Fibroblast of skin of left biceps (primary cell): Measurements from ENCODE around the gene NEGR1.

Experiments used
- DNase-seq, 2 experiments: peaks; one replicate each; pipeline ENCODE4 v3.0.0-alpha.2; 2013; ENCODE audit warnings: low read depth in 2 of 2

Gene NEGR1

DNA sequence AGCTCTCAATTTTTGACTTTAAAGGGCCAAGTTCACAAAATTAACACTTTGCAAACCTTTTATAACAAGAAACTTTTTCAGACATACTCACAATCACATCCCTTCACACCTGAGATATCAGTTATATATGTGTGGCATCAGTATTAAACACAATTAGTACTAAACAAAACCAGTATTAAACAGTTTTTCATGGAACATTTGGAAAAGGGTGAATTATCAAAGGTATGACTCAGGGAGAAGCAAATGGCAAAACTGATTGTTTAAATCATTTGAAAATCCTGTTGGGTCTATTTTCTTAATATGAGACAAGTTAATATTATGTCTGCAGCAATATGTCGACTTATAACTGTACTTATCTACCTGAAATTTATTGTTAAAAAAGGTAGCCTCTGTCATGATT is 587.3 kb downstream of the NEGR1 start:
- no peak for DNase-seq

DNA sequence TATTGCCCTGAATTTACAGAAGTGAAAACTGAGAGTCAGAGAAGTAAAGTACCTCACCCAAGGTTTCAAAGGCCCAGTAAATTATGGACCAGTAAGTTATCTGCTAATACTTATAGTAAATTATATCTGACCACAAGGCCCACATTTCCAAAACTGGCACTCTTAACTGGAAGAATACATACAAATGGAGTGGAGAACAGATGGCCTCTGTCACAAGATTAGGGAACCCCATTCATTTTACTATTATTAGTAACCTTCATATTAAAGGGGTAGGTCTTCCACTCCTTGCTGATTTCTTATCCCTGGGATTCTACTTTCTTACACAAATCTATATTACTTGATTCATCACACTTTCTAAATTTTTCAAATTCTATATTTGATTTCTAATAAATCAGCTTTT is 588.8 kb downstream of the NEGR1 start:
- no peak for DNase-seq

DNA sequence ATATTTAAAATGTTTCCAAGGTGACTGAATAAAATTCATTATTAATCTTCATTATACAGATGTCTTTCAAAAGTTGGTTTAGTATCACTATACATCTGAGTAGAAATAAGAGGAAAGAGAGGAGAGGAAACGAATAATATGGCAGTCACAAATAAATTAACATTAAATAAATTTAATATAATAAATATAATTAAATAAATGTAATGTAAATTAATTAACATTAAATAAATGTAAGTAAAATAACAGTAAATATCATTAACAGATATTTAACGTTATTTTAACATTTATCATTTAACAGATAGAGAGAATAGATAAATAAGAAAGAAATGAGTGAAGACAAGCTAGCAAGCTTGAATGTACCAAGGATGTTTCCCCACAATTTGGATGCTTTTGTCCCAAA is 592.7 kb downstream of the NEGR1 start:
- no peak for DNase-seq

DNA sequence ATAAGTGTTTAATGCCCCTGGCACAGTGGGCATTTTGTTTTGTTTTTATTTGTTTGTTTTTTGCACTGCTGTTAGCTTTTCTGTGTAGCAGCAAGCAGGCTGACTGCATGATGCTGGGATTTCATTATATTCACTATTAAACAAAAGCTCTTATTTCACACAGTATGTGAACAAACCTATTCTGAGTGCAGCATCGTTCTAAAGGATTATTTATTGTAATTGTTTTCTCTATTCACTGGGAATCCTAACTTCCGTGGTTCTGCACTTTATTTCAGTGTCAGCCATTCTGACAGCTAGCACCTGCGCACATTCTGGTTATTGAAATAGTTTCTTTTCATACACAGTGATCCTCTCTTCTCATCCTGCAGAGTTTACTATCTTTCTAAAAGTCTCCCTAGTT is 595.0 kb downstream of the NEGR1 start:
- no peak for DNase-seq

DNA sequence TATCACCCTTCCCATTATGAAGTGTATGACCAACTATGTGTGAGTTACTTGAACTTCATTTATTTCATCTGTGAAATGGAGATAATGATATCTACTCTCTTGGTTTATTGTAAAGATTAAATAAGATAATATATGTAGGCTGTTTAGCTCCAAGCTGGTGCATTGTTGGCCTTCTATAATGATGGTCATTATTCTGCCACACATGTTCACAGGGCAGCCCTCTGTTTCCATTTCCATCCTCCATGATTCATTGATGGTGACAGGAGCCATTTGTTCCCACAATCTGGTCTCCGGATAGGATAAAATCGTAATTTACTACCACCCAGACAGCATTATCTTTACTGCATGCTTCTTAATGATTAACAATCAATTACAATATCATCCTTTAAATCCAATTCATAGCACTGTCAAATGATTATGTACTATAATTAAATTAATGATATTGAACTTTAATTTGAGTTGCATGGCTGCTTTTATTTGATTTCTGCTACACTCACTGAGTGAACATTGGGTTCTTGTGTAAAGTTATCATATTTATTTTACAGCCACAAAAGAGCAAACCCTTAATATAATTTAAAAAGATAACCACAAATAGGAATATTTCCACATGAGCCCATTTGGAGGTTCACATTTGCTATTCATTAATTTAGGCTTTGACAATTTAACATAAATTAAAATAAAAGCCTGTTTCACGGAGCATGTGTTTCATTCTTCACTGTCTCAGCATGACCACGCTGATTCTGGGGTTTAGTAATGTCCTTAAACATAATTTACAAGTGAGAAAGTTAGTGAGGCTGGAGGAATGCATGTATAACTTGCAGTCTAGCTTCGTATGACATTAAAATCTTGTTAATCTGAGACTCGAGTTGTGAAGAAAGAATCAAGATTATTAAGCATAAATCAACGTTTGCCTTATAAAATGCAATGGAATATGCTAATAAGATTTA is 605.1 kb downstream of the NEGR1 start:
- DNase-seq, result no peak

DNA sequence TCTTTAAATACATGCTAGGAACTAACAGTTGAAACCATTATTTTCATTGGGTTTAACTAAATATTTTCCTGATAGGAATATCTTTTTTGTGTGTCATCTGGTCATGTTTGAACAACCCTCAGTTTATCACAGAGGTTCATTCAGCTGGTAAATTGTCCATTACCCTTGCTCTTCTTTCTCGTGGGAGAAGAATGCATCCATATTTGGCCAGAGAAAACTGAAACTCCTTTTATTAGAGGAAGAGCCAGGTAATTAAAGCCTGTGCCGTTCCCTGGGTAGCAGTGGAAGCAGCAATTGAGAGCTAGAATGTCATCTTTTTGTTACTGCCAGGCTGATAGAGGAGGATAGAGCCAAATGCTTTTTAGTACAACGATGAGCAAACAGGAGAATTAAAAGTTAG is 614.3 kb downstream of the NEGR1 start:
- DNase-seq, result no peak

DNA sequence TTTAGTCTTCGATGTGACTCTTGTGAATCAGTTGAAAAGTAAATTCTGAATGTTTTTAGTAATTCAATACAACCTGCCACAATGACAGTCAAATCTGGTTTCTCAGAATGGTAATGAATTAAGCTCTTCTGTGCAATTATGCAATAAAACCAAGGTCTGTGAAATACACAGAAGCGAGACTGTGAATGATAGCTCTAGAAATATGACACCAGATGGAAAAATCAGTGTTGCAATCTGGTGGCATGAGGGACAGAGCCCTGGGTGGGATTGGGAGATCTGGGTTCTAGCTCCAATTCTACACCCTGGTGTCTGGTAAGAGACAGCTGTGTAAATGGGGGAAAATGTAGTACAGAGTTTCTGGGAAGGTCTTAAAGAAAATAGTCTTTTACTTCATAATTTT is 615.1 kb downstream of the NEGR1 start:
- DNase-seq, result no peak

DNA sequence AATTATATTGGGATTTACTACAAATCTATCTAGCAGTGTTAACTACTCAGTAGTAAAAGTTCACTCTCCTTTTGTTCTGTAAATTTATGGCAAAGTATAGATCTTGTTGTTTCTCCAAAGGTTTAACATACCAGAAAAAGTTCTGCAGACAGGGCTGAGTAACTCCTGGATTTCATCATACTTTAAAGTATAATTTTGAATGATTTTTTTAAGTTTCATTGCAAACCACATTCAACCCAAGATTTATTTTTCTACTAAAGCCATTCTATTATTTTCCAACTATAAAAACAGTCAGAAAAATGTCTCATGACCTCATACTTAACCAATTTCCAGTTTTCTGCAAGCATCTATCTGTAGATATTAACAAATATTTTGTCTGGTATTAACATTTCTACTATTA is 615.7 kb downstream of the NEGR1 start:
- no peak for DNase-seq

DNA sequence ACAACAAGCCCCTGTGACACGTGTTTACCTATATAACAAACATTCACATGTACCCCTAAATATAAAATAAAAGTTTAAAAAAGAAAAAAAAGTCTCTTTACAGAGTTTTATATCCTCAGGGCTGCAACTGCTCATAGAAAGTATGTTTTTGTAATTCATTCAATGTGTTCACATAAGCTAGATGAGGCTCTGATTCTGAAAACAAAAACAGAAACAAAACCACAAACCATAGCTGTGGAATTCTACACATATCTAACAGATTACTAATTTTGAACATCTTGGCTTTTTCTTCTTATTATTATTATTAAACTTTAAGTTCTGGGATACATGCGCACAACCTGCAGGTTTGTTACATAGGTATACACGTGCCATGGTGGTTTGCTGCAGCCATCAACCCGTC is 621.9 kb downstream of the NEGR1 start:
- DNase-seq, result peak; percentile 74 to 79

DNA sequence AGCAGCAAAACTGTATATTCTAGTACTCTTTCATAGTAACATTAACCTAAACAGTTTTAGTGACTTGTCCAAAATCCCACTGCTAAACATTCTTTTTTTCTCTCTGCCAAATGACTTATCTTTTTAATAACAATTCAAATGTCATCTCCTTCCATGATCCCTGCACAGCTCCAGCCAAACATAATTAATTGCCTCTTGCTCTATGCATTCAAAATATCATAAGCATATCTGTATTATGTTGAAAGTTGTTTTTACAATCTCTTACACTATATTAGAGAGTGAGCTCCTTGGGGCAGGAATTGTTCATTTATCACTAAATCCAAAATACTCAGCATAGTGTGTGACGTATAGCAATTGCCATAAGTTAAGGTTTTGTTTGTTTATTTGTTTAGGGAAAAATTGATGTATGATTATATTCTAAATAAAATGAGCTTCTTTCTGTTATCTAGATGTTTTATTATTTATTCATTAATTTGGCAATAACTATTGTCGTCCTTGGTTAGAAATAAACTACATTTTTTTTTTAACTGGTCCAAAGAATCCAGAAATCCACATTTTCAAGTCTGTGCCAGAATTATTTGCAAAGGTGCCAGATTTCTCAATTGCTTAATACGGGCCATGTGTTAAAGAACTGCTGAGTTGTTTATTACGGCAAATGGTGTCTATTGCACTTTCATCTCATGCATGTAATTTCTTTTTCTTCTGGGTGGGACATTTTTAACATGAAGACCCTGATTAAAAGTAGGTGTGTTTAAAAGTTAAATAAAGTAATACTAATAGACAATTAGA is 624.3 kb downstream of the NEGR1 start:
- peak; percentile 81 to 82 for DNase-seq

DNA sequence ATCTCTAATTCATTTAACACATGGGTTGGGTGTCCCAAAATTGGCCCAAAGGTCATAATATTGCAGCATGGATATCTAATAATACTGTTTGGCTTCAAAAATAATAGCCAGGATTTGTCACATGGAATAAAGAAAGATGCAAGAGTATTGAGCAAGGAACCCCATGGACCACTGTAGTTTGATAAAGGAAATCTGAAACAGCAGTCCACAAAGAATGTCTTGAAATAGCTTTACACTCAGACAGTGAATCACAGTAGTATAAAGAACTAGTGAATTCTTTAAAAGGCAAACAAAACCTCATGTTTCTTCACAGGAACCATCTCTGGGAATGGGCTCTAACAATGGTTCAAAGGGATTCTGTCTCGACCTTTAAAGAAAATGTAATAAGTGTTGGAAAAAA is 625.4 kb downstream of the NEGR1 start:
- no peak for DNase-seq

DNA sequence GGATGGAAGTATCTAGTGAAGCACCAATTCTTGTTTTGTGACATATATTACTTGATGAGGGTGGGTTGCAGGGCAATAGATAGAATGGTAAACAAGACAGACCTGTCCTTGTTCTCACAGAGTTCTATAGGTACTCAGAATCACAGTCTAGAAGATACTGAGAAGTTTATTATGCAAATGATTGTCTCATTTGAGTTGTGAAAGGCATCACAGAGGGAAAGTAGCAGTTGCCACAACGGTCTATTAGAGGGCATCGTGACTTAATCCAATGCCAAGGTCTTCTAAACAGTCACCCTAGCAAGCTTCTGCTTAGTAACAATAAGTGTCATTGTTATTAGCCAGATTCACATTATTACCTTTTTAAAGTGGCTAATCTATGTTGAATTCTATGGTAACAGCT is 626.7 kb downstream of the NEGR1 start:
- DNase-seq, result no peak

DNA sequence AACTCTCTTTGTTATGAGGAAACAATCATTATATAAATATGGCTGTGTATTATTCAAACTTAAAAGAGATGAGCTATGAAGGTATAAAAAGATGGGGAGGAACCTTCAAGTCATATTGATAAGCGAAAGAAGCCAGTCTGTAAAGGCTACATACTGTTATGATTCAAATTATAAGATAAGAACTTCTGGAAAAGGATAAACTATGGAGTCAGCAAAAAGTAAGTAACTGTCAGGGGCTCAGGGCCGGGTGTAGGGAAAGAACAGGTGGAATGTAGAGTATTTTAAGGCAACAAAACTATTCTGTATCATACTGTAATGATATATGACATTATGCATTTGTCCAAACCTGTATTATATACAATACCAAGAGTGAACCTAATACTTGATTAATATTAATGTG is 628.4 kb downstream of the NEGR1 start:
- no peak for DNase-seq

DNA sequence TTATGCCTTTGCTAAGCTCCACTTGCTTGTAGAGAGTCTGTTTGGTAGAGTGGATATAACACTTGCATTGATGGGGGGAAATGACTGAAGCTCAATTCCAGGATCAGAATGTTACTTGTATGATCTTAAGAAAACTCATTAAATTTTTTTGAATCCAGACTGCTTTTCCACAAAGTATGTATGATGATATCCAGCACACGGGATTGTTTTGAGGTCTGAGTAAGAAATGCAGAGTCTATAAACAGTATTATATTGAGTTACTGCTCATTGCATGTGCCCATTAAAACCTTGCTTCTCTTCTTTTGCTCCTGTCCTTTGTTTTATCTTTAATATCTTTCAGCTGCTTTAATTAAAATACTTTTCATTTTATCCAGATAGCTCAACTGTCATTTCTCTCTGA is 631.1 kb downstream of the NEGR1 start:
- no peak for DNase-seq

DNA sequence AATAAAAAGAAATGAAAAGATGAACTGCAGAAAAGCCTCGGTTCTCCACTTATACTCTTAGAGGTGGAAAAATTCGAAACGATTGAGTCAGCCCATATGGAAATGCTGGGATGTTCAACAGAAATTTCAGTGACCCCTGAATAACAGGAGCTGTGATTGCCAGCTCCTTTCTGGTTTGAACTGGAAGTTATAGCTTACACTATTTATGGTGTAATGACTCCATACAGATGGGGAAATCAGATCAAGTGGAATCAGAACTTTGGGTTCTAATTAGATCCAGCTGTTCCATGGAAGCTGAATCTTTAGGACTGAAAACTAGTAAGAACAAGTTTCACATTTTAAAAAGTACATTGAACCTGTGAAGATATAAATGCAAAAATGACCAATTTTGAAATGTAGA is 632.2 kb downstream of the NEGR1 start:
- peak; percentile 81 to 84 for DNase-seq

DNA sequence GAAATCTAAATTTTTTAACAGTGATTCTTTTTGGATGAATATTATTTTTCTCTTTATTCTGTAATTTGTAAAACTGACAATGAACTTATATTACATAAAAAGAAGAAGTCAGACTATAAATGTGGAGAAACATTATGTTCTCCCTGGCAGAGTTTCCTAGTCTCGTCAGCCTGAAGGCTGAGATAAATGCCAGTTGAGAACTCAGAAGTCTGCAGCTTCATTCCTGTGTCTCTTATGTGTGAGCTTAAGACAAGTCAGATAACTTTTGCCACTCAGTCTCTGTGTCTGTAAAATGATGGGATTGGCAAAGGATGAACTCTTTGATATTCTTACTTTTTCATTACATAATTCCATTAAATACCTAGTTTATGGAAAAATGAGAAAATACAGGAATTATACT is 632.7 kb downstream of the NEGR1 start:
- DNase-seq, result no peak

DNA sequence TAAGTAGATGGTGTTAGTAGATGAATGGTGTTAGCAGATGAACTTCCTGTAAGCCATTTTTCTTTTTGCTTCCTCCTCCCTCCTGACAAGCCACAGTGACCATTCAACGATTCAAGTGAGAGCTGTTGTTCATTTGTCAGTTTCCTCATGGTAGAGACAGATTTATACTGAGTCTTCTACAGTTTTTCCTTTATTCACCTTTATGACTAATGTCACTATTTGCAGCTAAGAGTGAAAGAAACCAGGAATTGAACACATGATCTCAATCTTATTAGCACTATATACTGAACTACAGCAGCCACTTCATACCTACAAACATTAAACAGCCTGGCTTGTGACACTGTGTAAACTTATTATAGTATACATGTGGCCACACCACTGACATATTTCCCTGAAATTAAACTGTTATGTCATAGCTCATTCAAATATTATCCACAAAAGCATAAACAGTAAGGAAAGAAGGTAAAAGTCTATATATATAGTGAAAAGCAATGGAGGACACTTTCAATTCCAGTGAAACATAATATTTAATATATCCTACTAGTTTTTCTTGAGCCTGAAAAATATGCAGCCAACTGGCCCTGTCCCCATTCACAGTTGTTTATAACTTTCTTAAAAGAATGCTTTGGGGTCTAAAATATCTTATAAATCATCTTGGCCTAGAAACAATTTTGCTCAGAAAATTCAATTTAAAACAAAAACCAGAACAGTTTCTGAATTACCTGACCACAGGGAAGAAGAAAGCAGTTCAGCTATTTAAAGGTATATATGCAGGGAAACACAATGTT is 634.6 kb downstream of the NEGR1 start:
- DNase-seq, result no peak

DNA sequence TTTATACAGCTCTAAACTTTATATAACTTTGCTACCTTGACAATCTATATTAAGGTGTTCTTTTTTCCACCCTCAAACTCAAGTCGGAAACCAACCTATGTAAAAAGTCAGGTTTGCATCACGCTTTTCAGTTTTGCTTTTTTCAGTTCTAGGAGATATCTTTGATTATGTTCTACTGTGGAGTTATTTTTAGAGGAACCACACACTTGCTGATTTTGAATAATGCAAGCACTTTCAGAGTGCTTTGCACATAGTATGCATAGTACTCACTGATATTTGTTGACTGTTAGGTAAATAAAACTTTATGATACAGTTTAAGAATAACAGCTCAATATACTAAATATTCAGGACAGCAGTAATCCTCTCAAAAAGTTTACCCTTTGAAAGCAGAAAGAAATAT is 637.3 kb downstream of the NEGR1 start:
- DNase-seq, result no peak

DNA sequence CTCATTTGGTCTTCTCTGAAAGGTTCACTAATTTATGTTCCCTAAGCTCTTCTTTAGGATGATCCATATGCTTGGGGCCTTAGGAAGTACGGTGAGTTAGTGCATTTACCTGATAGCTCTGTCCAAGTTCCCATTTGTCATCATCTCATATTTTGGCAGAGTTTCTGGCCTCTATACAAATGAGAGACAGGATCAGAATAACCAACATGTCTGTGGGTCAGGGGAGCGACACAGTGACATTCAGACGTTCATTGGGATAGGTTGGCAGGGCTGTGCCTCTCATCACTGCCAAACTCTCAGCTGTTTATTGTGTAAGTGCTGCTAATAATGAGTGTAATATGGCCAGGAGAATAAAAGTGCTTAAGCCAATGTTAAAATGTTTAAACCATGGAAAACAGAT is 640.4 kb downstream of the NEGR1 start:
- DNase-seq, result no peak

DNA sequence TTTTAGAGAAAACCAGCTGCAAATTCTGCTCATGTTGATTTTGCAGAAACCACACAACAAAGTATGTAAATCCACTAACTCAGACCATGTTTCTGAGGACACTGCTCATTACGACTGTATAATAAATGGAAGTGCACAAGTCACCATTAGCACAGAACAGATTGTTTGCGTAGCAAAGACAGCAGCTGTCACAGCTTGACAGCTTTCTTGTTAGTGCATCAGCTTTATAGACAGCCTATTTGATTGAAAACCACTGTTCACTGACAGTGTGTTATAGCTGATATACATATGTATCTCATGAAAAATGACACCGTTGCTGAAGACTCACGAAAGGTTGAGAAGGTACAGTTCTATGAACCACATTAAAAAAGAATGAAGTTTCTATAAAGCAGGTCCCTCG is 641.3 kb downstream of the NEGR1 start:
- no peak for DNase-seq

DNA sequence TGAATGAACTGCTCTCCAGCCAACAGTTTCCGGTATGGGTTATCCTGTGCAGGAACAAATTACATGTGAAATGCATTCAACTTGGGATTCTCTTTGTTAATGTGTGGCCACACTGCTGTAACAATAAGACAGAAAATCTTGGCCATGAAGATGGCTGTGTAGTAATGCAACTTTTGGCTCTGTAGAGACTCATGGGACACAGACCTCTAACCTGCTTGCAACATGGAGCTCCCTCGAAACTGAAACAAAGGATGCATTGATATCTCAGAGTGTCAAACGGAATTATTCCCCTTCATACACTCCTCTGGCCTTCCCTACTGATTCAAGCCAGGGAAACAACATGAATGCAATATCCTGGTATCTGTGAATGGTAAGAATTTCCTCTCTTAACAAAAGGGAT is 642.2 kb downstream of the NEGR1 start:
- no peak for DNase-seq

DNA sequence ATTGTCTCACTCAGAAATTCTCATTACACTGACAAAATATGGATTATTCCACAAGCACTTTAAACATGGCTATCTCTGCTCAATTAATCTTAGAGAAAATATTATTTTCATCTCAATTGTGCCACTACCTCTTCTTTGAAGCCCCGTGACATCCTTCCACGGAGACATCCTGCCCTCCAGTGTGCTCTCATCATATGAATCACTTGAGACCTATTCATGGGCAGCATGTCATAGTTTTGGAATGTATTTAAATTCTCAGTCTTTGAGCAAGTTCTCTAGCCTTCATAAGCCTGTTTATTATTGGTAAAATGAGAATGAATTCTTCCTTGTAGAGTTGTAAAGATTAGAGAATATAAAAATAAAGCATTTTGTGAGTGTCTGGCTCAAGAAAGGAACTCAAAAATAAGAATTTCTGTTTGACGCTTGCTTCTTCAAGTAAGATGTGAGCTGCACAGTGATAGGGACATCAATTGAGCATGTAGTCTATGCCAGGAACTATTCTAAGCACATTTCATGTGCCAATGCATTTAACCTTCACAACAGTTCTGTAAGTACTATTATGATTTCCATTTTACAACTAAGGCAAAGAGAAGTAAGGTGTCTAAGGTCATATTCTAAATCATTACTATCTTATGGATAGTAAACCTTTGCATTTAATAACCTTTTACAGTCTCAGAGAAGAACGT is 644.1 kb downstream of the NEGR1 start:
- no peak for DNase-seq
